GM21717 (cell line): ENCODE measurements around the gene SCAF11.

ENCODE experiments used
- ATAC-seq: cut with Tn5 transposase; IDR thresholded peaks from one replicate; pipeline ENCODE4 v1.9.1; 2021; ENCODE audit warnings: mild to moderate bottlenecking, moderate library complexity; ENCODE audit not compliant: unreplicated experiment

The SCAF11 gene

GRCh38 chr12:45980540-45980939 is 9.8 kb downstream of the SCAF11 start:
- ATAC-seq: no peak

DNA sequence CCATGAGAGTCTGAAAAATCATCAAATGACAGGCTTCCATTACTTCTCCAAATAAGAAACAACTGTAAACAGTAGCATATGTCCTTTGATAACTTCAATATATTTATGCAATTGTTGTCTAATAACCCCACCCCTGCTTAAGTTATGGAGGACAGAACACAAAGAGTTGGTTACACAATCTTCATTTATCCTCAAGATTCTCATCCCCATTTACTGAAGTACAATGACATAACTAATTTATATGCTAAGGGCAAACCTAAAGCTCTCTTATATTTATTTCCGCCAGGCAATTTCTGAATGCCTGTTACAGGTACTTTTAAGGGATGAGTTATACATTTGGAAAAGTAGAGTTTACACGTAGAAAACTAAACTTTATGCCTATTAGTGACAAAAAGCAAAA is 12.3 kb downstream of the SCAF11 start:
- no peak for ATAC-seq

- no peak for ATAC-seq
Observed at GRCh38 chr12:45977620-45978019, 12.8 kb downstream of the SCAF11 start.

- no peak for ATAC-seq
Observed at GRCh38 chr12:45975506-45975905, 14.9 kb downstream of the SCAF11 start.

GRCh38 chr12:45974883-45975282 is 15.5 kb downstream of the SCAF11 start:
- ATAC-seq: no peak

- ATAC-seq: no peak
Observed at GRCh38 chr12:45974171-45974719, 16.1 kb downstream of the SCAF11 start.

- no peak for ATAC-seq
Observed at GRCh38 chr12:45973526-45973925, 16.8 kb downstream of the SCAF11 start.

- ATAC-seq: no peak
Observed at GRCh38 chr12:45970391-45970790, 20.0 kb downstream of the SCAF11 start.

DNA sequence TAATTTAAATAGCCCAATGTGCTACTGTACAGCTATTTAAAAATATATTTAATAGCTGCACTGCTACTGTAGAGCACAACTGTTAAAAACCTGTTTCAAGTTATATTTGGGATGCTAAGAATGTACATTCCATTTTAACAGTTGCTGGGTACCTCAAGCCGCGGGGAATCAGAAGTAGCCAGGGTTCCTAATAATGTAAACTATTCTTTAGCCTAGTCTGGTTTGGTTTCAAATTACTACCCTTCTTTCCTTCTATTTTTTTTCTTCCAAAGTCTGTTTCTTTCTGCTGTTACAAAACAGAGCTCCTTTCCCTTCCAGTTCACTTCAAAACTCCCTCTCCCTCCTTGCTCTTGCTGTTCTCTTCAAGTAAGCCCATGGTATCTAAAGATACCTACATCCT is 21.3 kb downstream of the SCAF11 start:
- ATAC-seq: no peak

GRCh38 chr12:45966486-45966885 is 23.9 kb downstream of the SCAF11 start:
- no peak for ATAC-seq

GRCh38 chr12:45962553-45963325 is 27.6 kb downstream of the SCAF11 start:
- ATAC-seq: no peak

DNA sequence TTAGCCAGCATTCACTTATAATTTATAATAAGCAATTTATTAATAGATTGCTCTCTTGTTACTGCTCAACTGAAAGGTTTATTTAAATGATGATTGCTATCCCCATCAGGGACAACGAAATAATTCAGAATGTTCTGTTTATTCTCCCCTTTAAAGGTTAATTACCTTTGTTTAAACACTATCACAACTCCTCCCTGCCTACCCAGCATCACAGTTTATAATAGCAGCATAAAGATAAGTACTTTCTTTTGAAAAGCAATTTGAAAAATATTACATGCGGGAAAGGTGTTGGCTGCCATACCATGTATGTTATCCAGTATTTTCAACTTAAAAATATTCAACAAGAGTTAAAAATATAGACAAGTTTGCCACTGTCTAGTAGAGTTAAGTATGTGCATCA is 30.6 kb downstream of the SCAF11 start:
- no peak for ATAC-seq

GRCh38 chr12:45959025-45959424 is 31.3 kb downstream of the SCAF11 start:
- no peak for ATAC-seq

DNA sequence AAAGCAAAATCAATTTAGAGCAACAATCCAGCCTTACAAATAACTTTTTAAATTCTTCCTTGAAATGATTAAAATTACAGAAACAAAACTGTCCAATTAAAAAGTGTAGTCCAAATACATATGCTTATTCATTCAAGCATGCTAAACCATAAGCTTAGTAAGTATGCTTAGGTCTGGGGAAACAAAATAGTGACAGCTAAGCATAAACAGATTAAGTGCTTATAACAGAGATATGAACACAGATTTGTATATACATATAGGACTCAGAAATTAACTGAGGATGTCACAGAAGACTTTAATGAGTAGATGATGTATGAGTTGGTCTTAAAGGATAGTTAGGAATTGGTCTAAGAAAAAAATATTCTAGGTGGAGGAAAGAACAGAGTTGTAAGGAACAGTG is 41.8 kb downstream of the SCAF11 start:
- no peak for ATAC-seq

DNA sequence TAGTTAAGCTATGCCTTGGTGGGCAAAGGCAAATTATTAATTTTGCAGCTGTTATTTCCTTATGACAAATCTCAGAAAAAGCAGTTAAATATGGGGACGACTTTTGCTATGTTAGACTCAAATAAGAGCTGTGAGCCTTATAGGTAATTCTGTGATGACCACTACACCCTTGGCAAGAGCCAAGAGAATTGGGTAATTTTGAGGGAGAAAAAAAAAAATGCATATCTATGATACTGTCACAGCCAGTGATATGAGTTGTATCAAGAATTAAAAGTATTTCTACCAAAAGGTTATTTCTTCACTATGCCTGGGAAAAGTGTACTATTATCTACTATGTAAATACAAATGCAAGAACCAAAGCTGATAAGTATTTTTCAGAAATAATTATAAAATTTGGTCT is 43.9 kb downstream of the SCAF11 start:
- ATAC-seq: no peak

DNA sequence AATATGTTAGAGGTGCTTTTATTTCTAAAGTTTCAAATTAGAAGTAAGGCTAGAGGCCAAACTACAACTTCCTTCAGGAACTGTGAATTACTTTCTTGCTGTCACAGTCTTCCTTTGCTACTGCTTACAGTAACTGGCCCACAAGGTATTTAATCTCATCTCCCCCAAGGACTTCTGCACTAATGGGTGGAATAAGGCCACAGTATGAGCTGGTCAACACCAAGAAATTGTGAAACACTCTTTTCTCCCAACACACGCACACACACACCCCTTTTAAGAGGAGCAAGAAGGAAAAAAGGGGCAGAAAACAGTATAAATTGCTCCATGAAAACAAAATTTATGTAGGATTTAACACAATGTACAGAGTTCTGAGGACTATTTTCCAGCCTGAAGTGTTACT is 45.6 kb downstream of the SCAF11 start:
- ATAC-seq: no peak

GRCh38 chr12:45939759-45940158 is 50.6 kb downstream of the SCAF11 start:
- no peak for ATAC-seq

- ATAC-seq: no peak
Observed at GRCh38 chr12:45938566-45938965, 51.8 kb downstream of the SCAF11 start.

- ATAC-seq: no peak
Observed at GRCh38 chr12:45934956-45935355, 55.4 kb downstream of the SCAF11 start.

- ATAC-seq: no peak
Observed at GRCh38 chr12:45933504-45933903, 56.9 kb downstream of the SCAF11 start.

GRCh38 chr12:45930369-45930768 is 60.0 kb downstream of the SCAF11 start:
- no peak for ATAC-seq

DNA sequence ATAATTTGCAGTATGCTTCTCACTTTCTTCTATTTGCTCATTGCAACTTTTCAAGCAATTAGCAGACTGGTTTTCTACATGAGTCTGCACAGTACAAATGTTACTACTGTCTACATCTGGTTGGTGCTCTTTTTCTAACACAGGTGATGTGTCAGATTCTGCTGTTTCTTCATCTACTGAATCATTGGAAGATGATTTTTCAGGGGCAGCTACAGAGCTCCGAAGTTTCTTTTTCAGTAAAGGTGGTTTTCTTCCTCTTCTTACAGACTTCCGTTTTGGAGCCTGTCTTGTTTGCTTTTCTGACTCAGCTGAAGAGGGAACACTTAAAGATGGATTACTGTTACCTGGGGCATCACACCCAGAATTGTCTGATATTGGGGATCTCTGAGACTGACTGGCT is 62.1 kb downstream of the SCAF11 start:
- no peak for ATAC-seq

GRCh38 chr12:45918818-45919217 is 71.6 kb downstream of the SCAF11 start:
- no peak for ATAC-seq
